ENCODE data around the gene HAO1.
"Not testable (repeated sequence)": the region's sequence is repeated elsewhere in the genome, so short reads cannot be mapped to it uniquely, and the experiment has no call there.

Gene HAO1
- 0 reads per million in 3 experiments for total RNA-seq

GRCh38 chr20:7940341-7940740 lies at the start of gene HAO1:
Gene HAO1, minus strand, starts transcription at chr20:7940458. Its CDS starts 36 bp downstream, at chr20:7940422.
- no peak for DNase-seq

- no peak for DNase-seq
These were observed 49.1 kb upstream of the HAO1 start for GRCh38 chr20:7989379-7989778.

GRCh38 chr20:7985916-7986315 lies 45.7 kb upstream of the HAO1 start:
- DNase-seq: no peak

GRCh38 chr20:7984192-7984591 lies 43.9 kb upstream of the HAO1 start:
- no peak for DNase-seq

GRCh38 chr20:7981374-7981773 lies 41.1 kb upstream of the HAO1 start:
- DNase-seq: no peak

GRCh38 chr20:7980332-7981046 lies 40.2 kb upstream of the HAO1 start:
- no peak for DNase-seq

GRCh38 chr20:7977709-7978108 lies 37.5 kb upstream of the HAO1 start:
- no peak for DNase-seq

GRCh38 chr20:7975851-7976414 lies 35.7 kb upstream of the HAO1 start:
- DNase-seq: no peak

GRCh38 chr20:7974785-7975435 lies 34.7 kb upstream of the HAO1 start:
- DNase-seq: no peak

GRCh38 chr20:7971536-7972280 lies 31.4 kb upstream of the HAO1 start:
- no peak for DNase-seq

GRCh38 chr20:7967199-7967844 lies 27.1 kb upstream of the HAO1 start:
- DNase-seq: no peak

GRCh38 chr20:7966176-7966575 lies 25.9 kb upstream of the HAO1 start:
- no peak for DNase-seq

GRCh38 chr20:7959484-7959883 lies 19.2 kb upstream of the HAO1 start:
- no peak for DNase-seq

- DNase-seq: not testable (repeated sequence)
These were observed 16.3 kb upstream of the HAO1 start for GRCh38 chr20:7956561-7956960.

- DNase-seq: no peak
These were observed 10.1 kb upstream of the HAO1 start for GRCh38 chr20:7950387-7950786.

GRCh38 chr20:7943891-7944290 lies 3.6 kb upstream of the HAO1 start:
- no peak for DNase-seq

GRCh38 chr20:7939663-7940062 lies 595 bp downstream of the HAO1 start:
- DNase-seq: no peak

- no peak for DNase-seq
These were observed 2.2 kb downstream of the HAO1 start for GRCh38 chr20:7938058-7938457.

GRCh38 chr20:7937328-7937727 lies 2.9 kb downstream of the HAO1 start:
- DNase-seq: no peak

GRCh38 chr20:7935027-7935551 lies 5.2 kb downstream of the HAO1 start:
- no peak for DNase-seq

GRCh38 chr20:7933346-7933745 lies 6.9 kb downstream of the HAO1 start:
- DNase-seq: no peak

- no peak for DNase-seq
These were observed 9.9 kb downstream of the HAO1 start for GRCh38 chr20:7930343-7930742.

GRCh38 chr20:7926767-7927166 lies 13.5 kb downstream of the HAO1 start:
- no peak for DNase-seq

All from central memory CD4-positive, alpha-beta T cell (primary cell).